PC-3 (cell line): ENCODE results near the gene DCHS2. TPM values are rescaled to one million over a fixed set of nuclear protein-coding genes. Genes with fewer than 3 reads are reported as not detected.

Experiments
- ATAC-seq: fragments of 200-7000 bp; cut with Tn5 transposase; 2 replicates; pipeline ENCODE4 v1.9.1; 2020; ENCODE audit warnings: mild to moderate bottlenecking, moderate library complexity
- BruUV-seq: library from RNA; stranded (reverse); fragments of 400-500 nt; replicated peaks from 2 replicates; lab custom pipeline; 2021; lab: Mats Ljungman, UMichigan
- CTCF ChIA-PET: fragments of 300-600 bp; sonication (Branson Sonifier 250); formaldehyde crosslinking; loops from one replicate; lab custom pipeline; 2022; ENCODE audit warnings: antibody characterized with exemption; lab: Charles Lee
- POLR2A ChIA-PET: fragments of 300-600 bp; sonication (Branson Sonifier 250); formaldehyde crosslinking; loops from one replicate; lab custom pipeline; 2022; ENCODE audit warnings: antibody characterized with exemption; ENCODE audit not compliant: unreplicated experiment; lab: Charles Lee
- DNase-seq: peaks from one replicate; pipeline ENCODE4 v3.0.0-alpha.2; 2015
- H2AFZ ChIP-seq: fragments of 300-600 bp; sonication (generic); 2 replicates; pipeline ENCODE4 v1.6.0; 2016; ENCODE audit warnings: antibody characterized with exemption, low read length
- H3F3A ChIP-seq: fragments of 300-600 bp; sonication (generic); one replicate; pipeline ENCODE4 v1.6.0; 2017; ENCODE audit warnings: antibody characterized with exemption, low read length, control low read depth, mild to moderate bottlenecking; ENCODE audit not compliant: unreplicated experiment
- H3K27ac ChIP-seq: fragments of 300-600 bp; sonication (generic); 2 replicates; pipeline ENCODE4 v1.5.1; 2016; ENCODE audit warnings: mild to moderate bottlenecking, low read length
- H3K27me3 ChIP-seq: fragments of 300-600 bp; sonication (generic); 2 replicates; pipeline ENCODE4 v1.6.1; 2016; ENCODE audit warnings: low read length, mixed read lengths
- H3K36me3 ChIP-seq: fragments of 300-600 bp; sonication (generic); 2 replicates; pipeline ENCODE4 v1.6.1; 2016; ENCODE audit warnings: low read depth, mixed run types, low read length, mixed read lengths
- H3K4me1 ChIP-seq: fragments of 300-600 bp; sonication (generic); 2 replicates; pipeline ENCODE4 v1.5.1; 2016; ENCODE audit warnings: low read length; ENCODE audit not compliant: insufficient read depth
- H3K4me2 ChIP-seq: fragments of 300-600 bp; sonication (generic); 2 replicates; pipeline ENCODE4 v1.6.0; 2016; ENCODE audit warnings: low read length
- H3K4me3 ChIP-seq: fragments of 300-600 bp; sonication (generic); 2 replicates; pipeline ENCODE4 v1.5.1; 2016; ENCODE audit warnings: mild to moderate bottlenecking, low read length, mixed read lengths
- H3K79me2 ChIP-seq: fragments of 300-600 bp; sonication (generic); 2 replicates; pipeline ENCODE4 v1.6.1; 2017; ENCODE audit warnings: low read length, mixed read lengths
- H3K9ac ChIP-seq: fragments of 300-600 bp; sonication (generic); 2 replicates; pipeline ENCODE4 v1.6.0; 2016; ENCODE audit warnings: mild to moderate bottlenecking, low read length
- H3K9me2 ChIP-seq: fragments of 300-600 bp; sonication (generic); replicated peaks from 2 replicates; pipeline ENCODE4 v1.6.1; 2016; ENCODE audit warnings: mixed run types, low read length, mixed read lengths
- H3K9me3 ChIP-seq: fragments of 300-600 bp; sonication (generic); 2 replicates; pipeline ENCODE4 v1.6.1; 2016; ENCODE audit warnings: low read length, mixed read lengths
- H4K20me1 ChIP-seq: fragments of 300-600 bp; sonication (generic); 2 replicates; pipeline ENCODE4 v1.6.1; 2016; ENCODE audit warnings: low read length, mixed read lengths
- CTCF ChIP-seq: fragments of 300-600 bp; sonication (generic); conservative IDR thresholded peaks from 2 replicates; pipeline ENCODE4 v1.5.1; 2017; ENCODE audit warnings: antibody characterized with exemption, low read depth, mild to moderate bottlenecking, low read length
- EZH2 ChIP-seq: fragments of 300-600 bp; sonication (generic); IDR thresholded peaks from one replicate; pipeline ENCODE4 v1.6.1; 2017; ENCODE audit warnings: antibody characterized with exemption, mild to moderate bottlenecking, low read length; ENCODE audit not compliant: unreplicated experiment
- EZH2phosphoT487 ChIP-seq: fragments of 300-600 bp; sonication (generic); IDR thresholded peaks from 2 replicates; pipeline ENCODE4 v1.6.1; 2018; ENCODE audit warnings: mild to moderate bottlenecking, antibody characterized with exemption, low read length, borderline replicate concordance
- intact Hi-C: fragments of 100-400 bp; cut with micrococcal nuclease; formaldehyde crosslinking; loops from 2 replicates; pipeline ENCODE4 v1.9.0; 2023
- total RNA-seq: library from RNA; depleted of rRNA; stranded (reverse); fragments of >200 nt; gene quantifications from 2 replicates; pipeline ENCODE4 v1.2.3, GENCODE V29; 2014

Gene DCHS2
- total RNA-seq, 1 experiment from 2014 or later: 0.22 TPM

DNA sequence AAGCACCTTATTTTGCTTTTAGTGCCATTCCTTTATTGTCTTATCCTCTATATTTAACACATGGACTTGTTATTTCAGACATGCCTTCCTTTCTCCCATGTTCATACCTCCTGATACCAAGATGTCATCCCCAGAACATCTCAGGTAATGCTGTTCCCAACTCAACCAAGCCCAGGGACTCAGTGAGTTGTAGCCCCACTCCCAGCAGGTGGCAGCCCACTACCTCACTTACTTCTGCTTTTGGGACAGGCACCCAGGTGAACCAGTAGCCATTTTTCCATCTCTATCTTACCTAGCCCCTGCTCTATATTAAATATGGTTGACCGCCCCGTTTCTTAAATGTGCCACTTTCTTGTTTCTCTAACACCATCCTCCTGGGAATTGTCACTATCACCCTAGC lies 199.0 kb downstream of the DCHS2 start:
- H3K4me1 ChIP-seq: no peaks in the 10 kb centered on the region
- no peak for TF ChIP-seq CTCF
- TF ChIP-seq EZH2: no peak
- TF ChIP-seq EZH2phosphoT487: no peak
- H4K20me1 ChIP-seq: no peaks in the 10 kb centered on the region
- no peaks in the 10 kb centered on the region for H3K79me2 ChIP-seq
- intact Hi-C loops: no loop called here
- no peak overlapping the region for H3K9ac ChIP-seq
- no peaks in the 10 kb centered on the region for H3K9me2 ChIP-seq
- no peak overlapping the region for H3K27ac ChIP-seq
- DNase-seq: no peak
- ATAC-seq: no peak
- no peaks in the 10 kb centered on the region for H3K9me3 ChIP-seq
- no peaks in the 10 kb centered on the region for H3K36me3 ChIP-seq
- POLR2A ChIA-PET: no interaction called here
- H2AFZ ChIP-seq: no peak overlapping the region
- no peaks in the 10 kb centered on the region for H3F3A ChIP-seq
- no peak overlapping the region for H3K4me3 ChIP-seq
- no TSS peak for BruUV-seq
- no peak overlapping the region for H3K4me2 ChIP-seq
- peaks cover 43% of the 10 kb centered on the region for H3K27me3 ChIP-seq
- CTCF ChIA-PET: no interaction called here

DNA sequence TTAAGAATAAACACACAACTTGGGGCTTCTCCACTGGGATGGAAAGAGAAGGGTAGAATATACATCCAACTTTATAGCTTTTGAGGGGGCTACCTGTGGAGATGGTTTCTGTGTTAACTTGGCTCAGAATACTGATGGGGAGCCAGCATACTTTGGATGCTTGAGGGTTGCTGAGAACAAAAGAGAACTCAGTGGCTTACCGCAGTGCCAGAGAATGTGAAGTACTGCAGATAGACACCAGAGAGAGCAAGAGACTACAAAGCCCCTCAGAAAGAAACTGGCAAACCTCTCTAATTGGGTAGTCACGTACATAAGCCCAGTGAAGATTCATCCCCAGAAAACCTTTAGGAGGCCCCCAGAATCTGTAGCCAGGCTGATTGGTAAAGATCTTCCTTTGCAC lies 214.4 kb downstream of the DCHS2 start:
- intact Hi-C loops: no loop called here
- BruUV-seq: no TSS peak
- Histone ChIP-seq H3K79me2 (no peaks in the 10 kb centered on the region), H3K27ac (no peak overlapping the region), H3K4me3 (no peak overlapping the region), H2AFZ (no peak overlapping the region), H4K20me1 (no peaks in the 10 kb centered on the region), H3K9me2 (no peaks in the 10 kb centered on the region), H3K4me1 (no peaks in the 10 kb centered on the region), H3K4me2 (no peak overlapping the region), H3K36me3 (no peaks in the 10 kb centered on the region), H3F3A (no peaks in the 10 kb centered on the region), H3K9ac (no peak overlapping the region), H3K27me3 (no peaks in the 10 kb centered on the region), H3K9me3 (no peaks in the 10 kb centered on the region)
- no peak for TF ChIP-seq EZH2
- TF ChIP-seq EZH2phosphoT487: no peak
- TF ChIP-seq CTCF: no peak
- DNase-seq (no peak), ATAC-seq (no peak)
- POLR2A ChIA-PET: no interaction called here
- CTCF ChIA-PET: no interaction called here

DNA sequence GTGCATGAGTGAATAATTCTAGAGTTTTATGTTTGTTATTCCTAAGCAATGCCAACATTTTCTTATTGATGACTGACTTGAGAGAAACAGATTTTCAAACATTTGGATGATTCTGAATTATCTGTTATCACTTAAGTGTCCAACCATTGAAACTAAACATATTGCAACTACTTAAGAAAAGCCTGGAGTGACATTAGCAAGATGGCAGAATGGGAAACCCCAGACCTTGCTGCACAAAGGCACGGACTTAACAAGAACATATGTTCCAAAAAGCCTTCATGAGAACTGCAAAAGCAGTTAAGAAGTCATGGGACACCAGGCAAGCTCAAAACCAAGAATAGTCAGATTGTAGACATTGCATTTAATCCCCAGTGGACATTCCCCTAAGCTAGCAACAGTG lies 215.1 kb downstream of the DCHS2 start:
- Histone ChIP-seq H3K27ac (no peak overlapping the region), H4K20me1 (no peaks in the 10 kb centered on the region), H3K4me3 (no peak overlapping the region), H3K9me2 (no peaks in the 10 kb centered on the region), H3K36me3 (no peaks in the 10 kb centered on the region), H3F3A (no peaks in the 10 kb centered on the region), H3K9ac (no peak overlapping the region), H3K9me3 (no peaks in the 10 kb centered on the region), H3K27me3 (no peaks in the 10 kb centered on the region), H3K79me2 (no peaks in the 10 kb centered on the region), H2AFZ (no peak overlapping the region), H3K4me1 (no peaks in the 10 kb centered on the region), H3K4me2 (no peak overlapping the region)
- TF ChIP-seq CTCF (no peak), EZH2 (no peak), EZH2phosphoT487 (no peak)
- BruUV-seq: no TSS peak
- intact Hi-C loops: no loop called here
- ATAC-seq: no peak
- CTCF ChIA-PET: no interaction called here
- no peak for DNase-seq
- POLR2A ChIA-PET: no interaction called here
